ENCODE results near the gene ECE1.
A peak's percentile ranks its signal among the peaks of the same experiment; 100 is the strongest.

The ECE1 gene

DNA sequence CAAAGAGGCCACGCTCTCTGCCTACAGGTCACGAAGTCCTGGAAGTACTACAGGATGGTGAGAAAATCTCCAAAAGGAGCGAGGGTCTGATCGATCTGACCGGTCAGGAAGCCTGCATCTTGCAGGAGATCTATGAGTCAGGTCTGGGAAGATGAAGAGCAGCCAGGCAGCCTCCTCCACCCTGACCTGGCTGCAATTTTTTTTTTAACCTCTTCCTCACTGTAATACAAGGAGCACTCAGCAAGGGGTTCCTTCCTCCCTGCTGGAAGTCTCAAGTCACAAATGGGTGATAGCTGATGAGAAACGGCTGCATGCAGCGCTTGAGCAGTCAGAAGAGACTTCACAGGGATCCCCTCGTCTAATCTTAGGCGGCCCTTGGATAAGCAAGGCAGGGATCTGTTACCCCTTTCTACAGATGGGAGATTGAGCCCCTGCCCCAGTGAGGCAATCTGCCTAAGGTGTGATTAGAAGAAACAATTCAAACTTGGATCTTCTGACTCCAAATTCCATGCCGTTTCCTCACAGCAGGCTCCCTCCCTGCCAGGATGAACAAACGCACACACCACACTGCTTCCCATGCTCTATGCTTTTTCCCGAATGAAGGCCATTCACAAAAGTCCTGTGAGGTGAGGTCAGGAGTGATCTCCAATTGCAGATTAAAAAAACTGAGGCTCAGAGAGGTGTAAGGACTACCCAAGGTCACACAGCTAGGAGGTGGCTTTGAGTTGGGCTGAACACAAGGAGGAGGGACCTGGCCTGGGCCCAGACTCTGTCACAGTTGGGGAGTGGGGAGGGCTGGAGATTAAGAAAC lies 48.3 kb downstream of the ECE1 start:
- TF ChIP-seq, protein P1, sequence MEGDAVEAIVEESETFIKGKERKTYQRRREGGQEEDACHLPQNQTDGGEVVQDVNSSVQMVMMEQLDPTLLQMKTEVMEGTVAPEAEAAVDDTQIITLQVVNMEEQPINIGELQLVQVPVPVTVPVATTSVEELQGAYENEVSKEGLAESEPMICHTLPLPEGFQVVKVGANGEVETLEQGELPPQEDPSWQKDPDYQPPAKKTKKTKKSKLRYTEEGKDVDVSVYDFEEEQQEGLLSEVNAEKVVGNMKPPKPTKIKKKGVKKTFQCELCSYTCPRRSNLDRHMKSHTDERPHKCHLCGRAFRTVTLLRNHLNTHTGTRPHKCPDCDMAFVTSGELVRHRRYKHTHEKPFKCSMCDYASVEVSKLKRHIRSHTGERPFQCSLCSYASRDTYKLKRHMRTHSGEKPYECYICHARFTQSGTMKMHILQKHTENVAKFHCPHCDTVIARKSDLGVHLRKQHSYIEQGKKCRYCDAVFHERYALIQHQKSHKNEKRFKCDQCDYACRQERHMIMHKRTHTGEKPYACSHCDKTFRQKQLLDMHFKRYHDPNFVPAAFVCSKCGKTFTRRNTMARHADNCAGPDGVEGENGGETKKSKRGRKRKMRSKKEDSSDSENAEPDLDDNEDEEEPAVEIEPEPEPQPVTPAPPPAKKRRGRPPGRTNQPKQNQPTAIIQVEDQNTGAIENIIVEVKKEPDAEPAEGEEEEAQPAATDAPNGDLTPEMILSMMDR (IDR thresholded peaks at IDR 0.05; ENCODE audit: low read depth, low read length, missing control alignments): no peak
- Histone ChIP-seq H3K4me3 (ENCODE audit: low read depth, low read length) (no peak overlapping the region), H3K27me3 (replicated peaks) (no peaks in the 10 kb centered on the region), H3K27ac (no peak overlapping the region), H3K36me3 (replicated peaks) (peaks cover 53% of the 10 kb centered on the region)
- in situ Hi-C loops (cut with HindIII; ENCODE audit: low pct_ligation_motif_present, low sequenced_read_pairs): no loop called here
- DNase-seq: no peak

DNA sequence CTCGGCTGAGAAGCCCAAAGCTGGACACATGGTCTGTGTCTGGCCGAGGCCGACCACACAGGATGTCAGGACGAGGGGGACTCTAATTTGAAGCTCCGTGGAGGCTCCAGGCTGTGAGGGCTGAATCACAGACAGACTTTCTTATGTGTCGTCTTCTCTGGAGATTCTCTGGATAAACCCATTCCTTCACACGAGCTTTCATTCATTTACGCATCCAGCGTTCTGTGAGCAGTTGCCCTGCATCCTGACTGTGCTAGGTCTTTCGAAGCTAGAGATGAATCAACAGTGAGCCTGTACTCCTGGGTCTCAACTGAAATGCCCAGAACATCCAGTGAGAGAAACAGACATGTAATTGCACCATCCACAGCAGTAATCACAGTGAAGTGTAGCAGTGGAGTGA lies 49.6 kb downstream of the ECE1 start:
- no peak overlapping the region for H3K4me3 ChIP-seq (ENCODE audit: low read depth, low read length)
- DNase-seq: no peak
- TF ChIP-seq, protein P1 (IDR thresholded peaks at IDR 0.05; ENCODE audit: low read depth, low read length, missing control alignments): no peak
- H3K27me3 ChIP-seq (replicated peaks): no peaks in the 10 kb centered on the region
- no peak overlapping the region for H3K27ac ChIP-seq
- peaks cover 60% of the 10 kb centered on the region for H3K36me3 ChIP-seq (replicated peaks)
- in situ Hi-C loops (cut with HindIII; ENCODE audit: low pct_ligation_motif_present, low sequenced_read_pairs): no loop called here

DNA sequence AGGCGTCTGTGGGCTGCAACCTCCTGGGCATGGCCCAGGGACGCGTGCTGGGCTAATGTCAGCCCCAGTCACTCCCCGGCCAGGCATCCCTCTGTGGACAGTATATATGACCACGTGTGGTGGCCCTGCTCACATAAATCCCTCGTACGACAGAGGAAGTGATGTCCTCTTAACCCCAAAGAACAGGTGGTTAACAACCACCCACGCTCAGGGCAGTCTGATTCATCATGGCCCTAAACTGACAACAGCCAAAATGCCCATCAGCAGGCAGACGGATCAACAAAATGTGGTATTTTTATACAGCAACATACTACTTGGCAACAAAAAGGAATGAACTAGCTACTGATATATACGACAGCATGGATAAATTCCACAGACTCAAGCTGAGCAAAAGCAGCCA lies 51.0 kb downstream of the ECE1 start:
- no peak overlapping the region for H3K4me3 ChIP-seq (ENCODE audit: low read depth, low read length)
- in situ Hi-C loops (cut with HindIII; ENCODE audit: low pct_ligation_motif_present, low sequenced_read_pairs): no loop called here
- H3K27ac ChIP-seq: no peak overlapping the region
- TF ChIP-seq, protein P1 (IDR thresholded peaks at IDR 0.05; ENCODE audit: low read depth, low read length, missing control alignments): no peak
- DNase-seq: peak; percentile 10
- no peaks in the 10 kb centered on the region for H3K27me3 ChIP-seq (replicated peaks)
- peaks cover 58% of the 10 kb centered on the region for H3K36me3 ChIP-seq (replicated peaks)

DNA sequence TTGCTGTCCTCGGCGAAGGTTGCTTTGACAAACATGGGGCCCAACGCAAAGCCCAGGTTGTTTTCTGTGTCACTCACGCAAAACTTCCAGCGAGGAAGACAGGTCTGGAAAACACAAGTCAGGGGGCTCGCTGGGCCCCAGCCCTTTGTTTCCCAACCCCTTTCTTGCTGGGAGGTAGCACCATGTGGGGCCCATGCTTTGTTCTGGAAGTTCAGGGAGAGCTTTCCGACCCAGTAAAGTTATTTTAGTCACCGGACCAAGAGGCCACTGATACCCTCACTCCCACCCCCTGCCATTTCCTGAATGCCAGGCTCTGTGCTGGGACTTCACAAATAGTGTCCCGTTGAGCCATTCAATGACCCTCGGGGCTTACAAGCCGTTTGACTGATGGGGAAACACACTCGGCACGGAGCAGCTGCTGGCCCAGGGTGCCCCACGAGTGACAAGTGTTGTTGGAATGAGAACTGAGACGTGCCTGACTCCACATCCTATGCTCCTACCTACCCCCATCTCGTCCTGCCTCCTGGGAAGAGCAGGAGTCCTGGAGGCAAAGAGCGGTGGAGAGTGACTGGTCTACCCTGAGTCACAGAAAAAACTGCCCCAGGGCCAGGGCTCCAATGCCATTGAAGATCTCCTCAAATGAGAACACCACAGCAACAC lies 52.0 kb downstream of the ECE1 start:
- TF ChIP-seq, protein P1 (IDR thresholded peaks at IDR 0.05; ENCODE audit: low read depth, low read length, missing control alignments): no peak
- in situ Hi-C loops (cut with HindIII; ENCODE audit: low pct_ligation_motif_present, low sequenced_read_pairs): no loop called here

DNA sequence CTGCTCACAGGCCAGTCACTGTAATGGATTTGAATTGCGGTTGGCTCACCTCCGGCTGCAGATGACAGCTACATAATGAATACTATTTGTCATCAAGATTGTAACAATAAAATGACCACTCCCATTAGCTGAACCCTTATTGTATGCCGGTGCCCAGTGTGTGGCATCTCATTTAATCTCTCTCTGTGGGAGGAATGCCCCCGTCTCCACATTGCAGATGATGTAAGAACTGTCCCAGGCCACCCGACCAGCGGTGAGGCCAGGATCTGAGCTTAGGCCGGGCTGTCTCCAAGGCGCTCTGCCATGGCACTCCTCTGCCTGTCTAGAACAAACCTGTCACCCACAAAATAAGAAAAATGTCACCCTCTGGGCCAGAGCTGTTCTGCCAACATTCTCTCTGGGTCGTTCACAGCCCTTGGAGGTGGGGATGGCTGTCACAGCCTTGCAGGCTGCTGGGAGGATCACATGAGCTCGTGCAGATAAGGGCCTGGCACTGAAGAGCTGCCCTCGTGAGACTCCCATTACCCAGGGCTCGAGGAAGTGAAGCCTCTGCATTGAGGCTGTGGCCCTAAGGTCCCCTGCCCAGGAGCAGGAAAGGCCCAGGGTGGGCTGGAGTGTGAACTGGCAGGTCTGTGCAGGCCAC lies 52.7 kb downstream of the ECE1 start:
- Histone ChIP-seq H3K27me3 (replicated peaks) (no peaks in the 10 kb centered on the region), H3K27ac (no peak overlapping the region), H3K4me3 (ENCODE audit: low read depth, low read length) (no peak overlapping the region), H3K36me3 (replicated peaks) (peaks cover 53% of the 10 kb centered on the region)
- in situ Hi-C loops (cut with HindIII; ENCODE audit: low pct_ligation_motif_present, low sequenced_read_pairs): no loop called here
- DNase-seq: no peak
- TF ChIP-seq, protein P1 (IDR thresholded peaks at IDR 0.05; ENCODE audit: low read depth, low read length, missing control alignments): no peak

More for the DNA sequence above, 52.0 kb downstream of the ECE1 start:
- DNase-seq: peak; percentile 28
- H3K4me3 ChIP-seq (ENCODE audit: low read depth, low read length): no peak overlapping the region
- peak overlapping the region; percentile 14 for H3K27ac ChIP-seq
- no peaks in the 10 kb centered on the region for H3K27me3 ChIP-seq (replicated peaks)
- peaks cover 50% of the 10 kb centered on the region for H3K36me3 ChIP-seq (replicated peaks)

Measured in brain microvascular endothelial cell (primary cell).